K562 (cell line): ENCODE measurements around the gene STK36. TPM values are rescaled to one million over a fixed set of nuclear protein-coding genes. Genes with fewer than 3 reads are reported as not detected.

ENCODE experiments used
- KLF1 ChIP-seq: fragments of 450-650 bp; IDR thresholded peaks from 2 replicates; pipeline ENCODE4 v1.6.1; 2016; ENCODE audit warnings: missing genetic modification characterization, missing compliant biosample characterization
- MEF2D ChIP-seq: conservative IDR thresholded peaks from 2 replicates; pipeline ENCODE4 v1.6.1; 2016; ENCODE audit warnings: low read depth, missing genetic modification characterization, missing compliant biosample characterization
- NR2C1 ChIP-seq, 2 experiments: fragments of 450-650 bp; IDR thresholded peaks; 2 replicates each; pipeline ENCODE4 v1.6.1; 2017; ENCODE audit warnings: mild to moderate bottlenecking in 2 of 2, antibody characterized with exemption in 1 of 2, inconsistent platforms in 1 of 2, missing compliant biosample characterization in 1 of 2, missing genetic modification characterization in 1 of 2
- SMAD4 ChIP-seq: fragments of 250-450 bp; sonication (Bioruptor Pico); conservative IDR thresholded peaks from 2 replicates; pipeline ENCODE4 v1.8.0; 2021; ENCODE audit warnings: inconsistent platforms, mild to moderate bottlenecking, moderate library complexity
- TRIM28 ChIP-seq: fragments of 450-650 bp; IDR thresholded peaks from 2 replicates; pipeline ENCODE4 v1.6.1; 2017
- ZKSCAN1 ChIP-seq: fragments of 150-350 bp; IDR thresholded peaks from 2 replicates; pipeline ENCODE4 v1.6.1; 2016; ENCODE audit warnings: low read depth, low read length
- ZNF253 ChIP-seq: fragments of 250-450 bp; sonication (Bioruptor Pico); conservative IDR thresholded peaks from 2 replicates; pipeline ENCODE4 v1.6.1; 2021; ENCODE audit warnings: mild to moderate bottlenecking
- ZNF280A ChIP-seq: fragments of 450-650 bp; IDR thresholded peaks from 2 replicates; pipeline ENCODE4 v1.6.1; 2018; ENCODE audit warnings: mild to moderate bottlenecking, low read depth; ENCODE audit not compliant: partially characterized antibody
- ZNF511 ChIP-seq: sonication (generic); formaldehyde crosslinking; IDR thresholded peaks from 2 replicates; pipeline ENCODE4 v1.8.0; 2022; ENCODE audit warnings: mild to moderate bottlenecking, missing genetic modification reagents
- polyA plus RNA-seq, 8 experiments: library from polyadenylated mRNA; depleted of rRNA in 4 of 8; stranded (reverse) in 5 of 8; unstranded in 3 of 8; fragments of >200 nt; fragmentation: Nextera tagmentation in 2 of 8; fragmentation: Illumina TruSeq in 1 of 8; extraction: Ambion mirVana in 2 of 8; extraction: Trizol in 1 of 8; gene quantifications; 2 replicates each; pipeline versions ENCODE4 v1.2.1 to v1.2.3, GENCODE V29; 2011 to 2014; ENCODE audit warnings: inconsistent platforms in 1 of 8, missing spikeins in 1 of 8
- total RNA-seq, 7 experiments: library from RNA; depleted of rRNA in 6 of 7; stranded (reverse); fragments of >200 nt in 6 of 7; fragmentation: Illumina TruSeq in 2 of 7; extraction: Trizol in 2 of 7; gene quantifications; 2 replicates each; pipeline versions ENCODE4 v1.2.1 to v1.2.3, GENCODE V29; 2011 to 2021; ENCODE audit warnings: low replicate concordance in 1 of 7
- TF ChIP-seq, protein P1 (sequence below): fragments of 450-650 bp; IDR thresholded peaks from 2 replicates; pipeline ENCODE4 v1.6.1; 2016; ENCODE audit warnings: mild to moderate bottlenecking, moderate library complexity
- TF ChIP-seq, protein P2 (sequence below): fragments of 250-450 bp; sonication (Bioruptor Pico); IDR thresholded peaks from 2 replicates; pipeline ENCODE4 v1.5.0; 2020; ENCODE audit warnings: mild to moderate bottlenecking
- TF ChIP-seq, protein P3 (sequence below): fragments of 450-650 bp; IDR thresholded peaks from 2 replicates; pipeline ENCODE4 v1.6.1; 2016

STK36 gene
- total and polyA plus RNA-seq, 9 of the 15 experiments (the other 6 are each of a cell fraction or from before 2014, with no cell fraction given), result 3.5 to 12.4 (median 6.7) TPM

GRCh38 chr2:218745160-218745558 lies 73.3 kb downstream of the STK36 start (continued):
- TF ChIP-seq, protein P1, sequence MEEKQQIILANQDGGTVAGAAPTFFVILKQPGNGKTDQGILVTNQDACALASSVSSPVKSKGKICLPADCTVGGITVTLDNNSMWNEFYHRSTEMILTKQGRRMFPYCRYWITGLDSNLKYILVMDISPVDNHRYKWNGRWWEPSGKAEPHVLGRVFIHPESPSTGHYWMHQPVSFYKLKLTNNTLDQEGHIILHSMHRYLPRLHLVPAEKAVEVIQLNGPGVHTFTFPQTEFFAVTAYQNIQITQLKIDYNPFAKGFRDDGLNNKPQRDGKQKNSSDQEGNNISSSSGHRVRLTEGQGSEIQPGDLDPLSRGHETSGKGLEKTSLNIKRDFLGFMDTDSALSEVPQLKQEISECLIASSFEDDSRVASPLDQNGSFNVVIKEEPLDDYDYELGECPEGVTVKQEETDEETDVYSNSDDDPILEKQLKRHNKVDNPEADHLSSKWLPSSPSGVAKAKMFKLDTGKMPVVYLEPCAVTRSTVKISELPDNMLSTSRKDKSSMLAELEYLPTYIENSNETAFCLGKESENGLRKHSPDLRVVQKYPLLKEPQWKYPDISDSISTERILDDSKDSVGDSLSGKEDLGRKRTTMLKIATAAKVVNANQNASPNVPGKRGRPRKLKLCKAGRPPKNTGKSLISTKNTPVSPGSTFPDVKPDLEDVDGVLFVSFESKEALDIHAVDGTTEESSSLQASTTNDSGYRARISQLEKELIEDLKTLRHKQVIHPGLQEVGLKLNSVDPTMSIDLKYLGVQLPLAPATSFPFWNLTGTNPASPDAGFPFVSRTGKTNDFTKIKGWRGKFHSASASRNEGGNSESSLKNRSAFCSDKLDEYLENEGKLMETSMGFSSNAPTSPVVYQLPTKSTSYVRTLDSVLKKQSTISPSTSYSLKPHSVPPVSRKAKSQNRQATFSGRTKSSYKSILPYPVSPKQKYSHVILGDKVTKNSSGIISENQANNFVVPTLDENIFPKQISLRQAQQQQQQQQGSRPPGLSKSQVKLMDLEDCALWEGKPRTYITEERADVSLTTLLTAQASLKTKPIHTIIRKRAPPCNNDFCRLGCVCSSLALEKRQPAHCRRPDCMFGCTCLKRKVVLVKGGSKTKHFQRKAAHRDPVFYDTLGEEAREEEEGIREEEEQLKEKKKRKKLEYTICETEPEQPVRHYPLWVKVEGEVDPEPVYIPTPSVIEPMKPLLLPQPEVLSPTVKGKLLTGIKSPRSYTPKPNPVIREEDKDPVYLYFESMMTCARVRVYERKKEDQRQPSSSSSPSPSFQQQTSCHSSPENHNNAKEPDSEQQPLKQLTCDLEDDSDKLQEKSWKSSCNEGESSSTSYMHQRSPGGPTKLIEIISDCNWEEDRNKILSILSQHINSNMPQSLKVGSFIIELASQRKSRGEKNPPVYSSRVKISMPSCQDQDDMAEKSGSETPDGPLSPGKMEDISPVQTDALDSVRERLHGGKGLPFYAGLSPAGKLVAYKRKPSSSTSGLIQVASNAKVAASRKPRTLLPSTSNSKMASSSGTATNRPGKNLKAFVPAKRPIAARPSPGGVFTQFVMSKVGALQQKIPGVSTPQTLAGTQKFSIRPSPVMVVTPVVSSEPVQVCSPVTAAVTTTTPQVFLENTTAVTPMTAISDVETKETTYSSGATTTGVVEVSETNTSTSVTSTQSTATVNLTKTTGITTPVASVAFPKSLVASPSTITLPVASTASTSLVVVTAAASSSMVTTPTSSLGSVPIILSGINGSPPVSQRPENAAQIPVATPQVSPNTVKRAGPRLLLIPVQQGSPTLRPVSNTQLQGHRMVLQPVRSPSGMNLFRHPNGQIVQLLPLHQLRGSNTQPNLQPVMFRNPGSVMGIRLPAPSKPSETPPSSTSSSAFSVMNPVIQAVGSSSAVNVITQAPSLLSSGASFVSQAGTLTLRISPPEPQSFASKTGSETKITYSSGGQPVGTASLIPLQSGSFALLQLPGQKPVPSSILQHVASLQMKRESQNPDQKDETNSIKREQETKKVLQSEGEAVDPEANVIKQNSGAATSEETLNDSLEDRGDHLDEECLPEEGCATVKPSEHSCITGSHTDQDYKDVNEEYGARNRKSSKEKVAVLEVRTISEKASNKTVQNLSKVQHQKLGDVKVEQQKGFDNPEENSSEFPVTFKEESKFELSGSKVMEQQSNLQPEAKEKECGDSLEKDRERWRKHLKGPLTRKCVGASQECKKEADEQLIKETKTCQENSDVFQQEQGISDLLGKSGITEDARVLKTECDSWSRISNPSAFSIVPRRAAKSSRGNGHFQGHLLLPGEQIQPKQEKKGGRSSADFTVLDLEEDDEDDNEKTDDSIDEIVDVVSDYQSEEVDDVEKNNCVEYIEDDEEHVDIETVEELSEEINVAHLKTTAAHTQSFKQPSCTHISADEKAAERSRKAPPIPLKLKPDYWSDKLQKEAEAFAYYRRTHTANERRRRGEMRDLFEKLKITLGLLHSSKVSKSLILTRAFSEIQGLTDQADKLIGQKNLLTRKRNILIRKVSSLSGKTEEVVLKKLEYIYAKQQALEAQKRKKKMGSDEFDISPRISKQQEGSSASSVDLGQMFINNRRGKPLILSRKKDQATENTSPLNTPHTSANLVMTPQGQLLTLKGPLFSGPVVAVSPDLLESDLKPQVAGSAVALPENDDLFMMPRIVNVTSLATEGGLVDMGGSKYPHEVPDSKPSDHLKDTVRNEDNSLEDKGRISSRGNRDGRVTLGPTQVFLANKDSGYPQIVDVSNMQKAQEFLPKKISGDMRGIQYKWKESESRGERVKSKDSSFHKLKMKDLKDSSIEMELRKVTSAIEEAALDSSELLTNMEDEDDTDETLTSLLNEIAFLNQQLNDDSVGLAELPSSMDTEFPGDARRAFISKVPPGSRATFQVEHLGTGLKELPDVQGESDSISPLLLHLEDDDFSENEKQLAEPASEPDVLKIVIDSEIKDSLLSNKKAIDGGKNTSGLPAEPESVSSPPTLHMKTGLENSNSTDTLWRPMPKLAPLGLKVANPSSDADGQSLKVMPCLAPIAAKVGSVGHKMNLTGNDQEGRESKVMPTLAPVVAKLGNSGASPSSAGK, result peak; percentile 52; the same call in 1 of the 2 replicates
- TF ChIP-seq ZKSCAN1, result peak; percentile 16; the same call in 1 of the 2 replicates
- no peak for TF ChIP-seq TRIM28
- TF ChIP-seq ZNF280A, result no peak
- TF ChIP-seq NR2C1 (IDR thresholded peaks at IDR 0.05), result peak; percentile 70; the same call in 1 of the 2 replicates
- TF ChIP-seq NR2C1 (tag; IDR thresholded peaks at IDR 0.05), result peak; percentile 82
- peak; percentile 70 for TF ChIP-seq SMAD4 (CRISPR knock-in tag)
- TF ChIP-seq, protein P2, sequence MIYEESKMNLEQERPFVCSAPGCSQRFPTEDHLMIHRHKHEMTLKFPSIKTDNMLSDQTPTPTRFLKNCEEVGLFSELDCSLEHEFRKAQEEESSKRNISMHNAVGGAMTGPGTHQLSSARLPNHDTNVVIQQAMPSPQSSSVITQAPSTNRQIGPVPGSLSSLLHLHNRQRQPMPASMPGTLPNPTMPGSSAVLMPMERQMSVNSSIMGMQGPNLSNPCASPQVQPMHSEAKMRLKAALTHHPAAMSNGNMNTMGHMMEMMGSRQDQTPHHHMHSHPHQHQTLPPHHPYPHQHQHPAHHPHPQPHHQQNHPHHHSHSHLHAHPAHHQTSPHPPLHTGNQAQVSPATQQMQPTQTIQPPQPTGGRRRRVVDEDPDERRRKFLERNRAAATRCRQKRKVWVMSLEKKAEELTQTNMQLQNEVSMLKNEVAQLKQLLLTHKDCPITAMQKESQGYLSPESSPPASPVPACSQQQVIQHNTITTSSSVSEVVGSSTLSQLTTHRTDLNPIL, result no peak
- TF ChIP-seq ZNF253 (CRISPR knock-in tag), result no peak
- TF ChIP-seq, protein P3, sequence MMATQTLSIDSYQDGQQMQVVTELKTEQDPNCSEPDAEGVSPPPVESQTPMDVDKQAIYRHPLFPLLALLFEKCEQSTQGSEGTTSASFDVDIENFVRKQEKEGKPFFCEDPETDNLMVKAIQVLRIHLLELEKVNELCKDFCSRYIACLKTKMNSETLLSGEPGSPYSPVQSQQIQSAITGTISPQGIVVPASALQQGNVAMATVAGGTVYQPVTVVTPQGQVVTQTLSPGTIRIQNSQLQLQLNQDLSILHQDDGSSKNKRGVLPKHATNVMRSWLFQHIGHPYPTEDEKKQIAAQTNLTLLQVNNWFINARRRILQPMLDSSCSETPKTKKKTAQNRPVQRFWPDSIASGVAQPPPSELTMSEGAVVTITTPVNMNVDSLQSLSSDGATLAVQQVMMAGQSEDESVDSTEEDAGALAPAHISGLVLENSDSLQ, result peak; percentile 33; the same call in 1 of the 2 replicates
- TF ChIP-seq MEF2D (tag), result peak; percentile 62
- TF ChIP-seq ZNF511, result no peak
- TF ChIP-seq KLF1 (tag), result no peak
